Ureter (tissue), 1 donor: ENCODE data around the gene SHKBP1. TPM values are rescaled to one million over a fixed set of nuclear protein-coding genes. Genes with fewer than 3 reads are reported as not detected.
"Not testable (repeated sequence)": the region's sequence is repeated elsewhere in the genome, so short reads cannot be mapped to it uniquely, and the experiment has no call there.

Source experiments
- DNase-seq: peaks from one replicate; pipeline ENCODE4 v3.0.0-alpha.2; 2020; ENCODE audit warnings: low spot score
- total RNA-seq: library from RNA; stranded (reverse); gene quantifications from one replicate; pipeline ENCODE4 v1.2.4, GENCODE V29; 2023
- donor health status: DM: yes; HTN: yes; CAD: no.

Gene SHKBP1
- total RNA-seq, result 61.2 TPM

- DNase-seq, result peak; percentile 95
Measured at GRCh38 chr19:40576585-40577451, at the start of gene SHKBP1. TSS of gene SHKBP1 (plus strand) at chr19:40576873. CDS start at chr19:40576900, 27 bp downstream.

- no peak for DNase-seq
Measured at GRCh38 chr19:40528078-40528477, 48.6 kb upstream of the SHKBP1 start.

GRCh38 chr19:40528533-40529092 lies 48.1 kb upstream of the SHKBP1 start:
- no peak for DNase-seq

GRCh38 chr19:40529093-40529954 lies 47.3 kb upstream of the SHKBP1 start:
- DNase-seq, result peak; percentile 86

- DNase-seq, result no peak
Measured at GRCh38 chr19:40530091-40530901, 46.4 kb upstream of the SHKBP1 start.

GRCh38 chr19:40533508-40533907 lies 43.2 kb upstream of the SHKBP1 start:
- DNase-seq, result no peak

- no peak for DNase-seq
Measured at GRCh38 chr19:40534148-40534547, 42.5 kb upstream of the SHKBP1 start.

GRCh38 chr19:40539070-40539469 lies 37.6 kb upstream of the SHKBP1 start:
- no peak for DNase-seq

- peak; percentile 70 for DNase-seq
Measured at GRCh38 chr19:40542202-40542859, 34.3 kb upstream of the SHKBP1 start.

GRCh38 chr19:40543029-40543597 lies 33.6 kb upstream of the SHKBP1 start:
- no peak for DNase-seq

GRCh38 chr19:40546153-40546841 lies 30.4 kb upstream of the SHKBP1 start:
- DNase-seq, result not testable (repeated sequence)

- DNase-seq, result not testable (repeated sequence)
Measured at GRCh38 chr19:40547190-40547589, 29.5 kb upstream of the SHKBP1 start.

- no peak for DNase-seq
Measured at GRCh38 chr19:40547836-40548235, 28.8 kb upstream of the SHKBP1 start.

- no peak for DNase-seq
Measured at GRCh38 chr19:40549007-40549708, 27.5 kb upstream of the SHKBP1 start.

GRCh38 chr19:40550951-40551350 lies 25.7 kb upstream of the SHKBP1 start:
- no peak for DNase-seq

GRCh38 chr19:40552848-40553247 lies 23.8 kb upstream of the SHKBP1 start:
- no peak for DNase-seq

- DNase-seq, result no peak
Measured at GRCh38 chr19:40553885-40554857, 22.5 kb upstream of the SHKBP1 start.
